NOMO-1 treated with DMSO at 0.1 percent for 48 hours (cell line): ENCODE results near the gene PGAP3.

ENCODE experiments used
- DNase-seq: peaks from one replicate; lab custom pipeline; 2025; ENCODE audit not compliant: unreplicated experiment; lab: John Stamatoyannopoulos, UW

PGAP3 gene

GRCh38 chr17:39697961-39698360 is 10.1 kb upstream of the PGAP3 start:
- no peak for DNase-seq

GRCh38 chr17:39696731-39697130 is 8.9 kb upstream of the PGAP3 start:
- DNase-seq, result no peak

GRCh38 chr17:39695089-39695474 is 7.2 kb upstream of the PGAP3 start:
- DNase-seq, result no peak

GRCh38 chr17:39694593-39694992 is 6.7 kb upstream of the PGAP3 start:
- DNase-seq, result no peak

- DNase-seq, result no peak
Observed at GRCh38 chr17:39688945-39689344, 1.1 kb upstream of the PGAP3 start.

- DNase-seq, result no peak
Observed at GRCh38 chr17:39688475-39688835, 598 bp upstream of the PGAP3 start.

GRCh38 chr17:39687101-39687545 is 734 bp downstream of the PGAP3 start:
- no peak for DNase-seq

- no peak for DNase-seq
Observed at GRCh38 chr17:39684369-39685192, 3.3 kb downstream of the PGAP3 start.

- no peak for DNase-seq
Observed at GRCh38 chr17:39683295-39683939, 4.4 kb downstream of the PGAP3 start.

- no peak for DNase-seq
Observed at GRCh38 chr17:39679521-39680192, 8.2 kb downstream of the PGAP3 start.

- DNase-seq, result no peak
Observed at GRCh38 chr17:39678340-39679116, 9.3 kb downstream of the PGAP3 start.

- DNase-seq, result no peak
Observed at GRCh38 chr17:39677542-39678339, 10.1 kb downstream of the PGAP3 start.

- DNase-seq, result no peak
Observed at GRCh38 chr17:39677072-39677471, 10.8 kb downstream of the PGAP3 start.

- no peak for DNase-seq
Observed at GRCh38 chr17:39676198-39676819, 11.5 kb downstream of the PGAP3 start.

- no peak for DNase-seq
Observed at GRCh38 chr17:39675390-39676082, 12.3 kb downstream of the PGAP3 start.

- no peak for DNase-seq
Observed at GRCh38 chr17:39674702-39675389, 13.0 kb downstream of the PGAP3 start.

GRCh38 chr17:39674179-39674578 is 13.7 kb downstream of the PGAP3 start:
- DNase-seq, result no peak

- no peak for DNase-seq
Observed at GRCh38 chr17:39673335-39674081, 14.3 kb downstream of the PGAP3 start.
